OCI-LY3 (cell line): ENCODE data around the gene PARP4.
"Not testable (repeated sequence)": the region's sequence is repeated elsewhere in the genome, so short reads cannot be mapped to it uniquely, and the experiment has no call there.

Experiments
- EZH2phosphoT487 ChIP-seq: fragments of 200-600 bp; shearing (Covaris generic); IDR thresholded peaks from 2 replicates; pipeline ENCODE4 v1.6.1; 2018; ENCODE audit warnings: antibody characterized with exemption, mixed run types, low read depth
- TF ChIP-seq, protein P1 (sequence below): fragments of 200-600, 300-600 bp; sonication (generic); IDR thresholded peaks from 2 replicates; pipeline ENCODE4 v1.5.1; 2014; ENCODE audit warnings: antibody characterized with exemption, low read length, low read depth

DNA sequence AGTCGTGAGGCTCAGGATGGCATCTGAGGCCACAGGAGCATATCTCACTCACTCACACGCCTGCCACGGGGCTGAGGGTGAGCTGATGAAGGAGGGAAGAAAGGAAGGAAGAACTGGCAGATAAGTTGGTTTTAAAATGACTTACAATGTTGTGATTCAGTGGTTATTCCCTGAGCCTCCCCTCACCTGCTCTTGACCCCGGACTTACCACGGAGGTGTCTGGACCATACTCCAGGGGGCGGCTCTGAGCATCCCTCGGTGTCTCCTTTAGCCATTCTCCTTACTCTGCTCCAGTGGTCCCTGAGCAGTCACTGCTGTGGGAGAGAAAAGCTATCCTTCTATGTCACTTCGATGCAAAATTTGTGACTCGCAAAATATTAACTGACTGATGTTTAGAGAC is 141.3 kb downstream of the PARP4 start:
- TF ChIP-seq, protein P1, sequence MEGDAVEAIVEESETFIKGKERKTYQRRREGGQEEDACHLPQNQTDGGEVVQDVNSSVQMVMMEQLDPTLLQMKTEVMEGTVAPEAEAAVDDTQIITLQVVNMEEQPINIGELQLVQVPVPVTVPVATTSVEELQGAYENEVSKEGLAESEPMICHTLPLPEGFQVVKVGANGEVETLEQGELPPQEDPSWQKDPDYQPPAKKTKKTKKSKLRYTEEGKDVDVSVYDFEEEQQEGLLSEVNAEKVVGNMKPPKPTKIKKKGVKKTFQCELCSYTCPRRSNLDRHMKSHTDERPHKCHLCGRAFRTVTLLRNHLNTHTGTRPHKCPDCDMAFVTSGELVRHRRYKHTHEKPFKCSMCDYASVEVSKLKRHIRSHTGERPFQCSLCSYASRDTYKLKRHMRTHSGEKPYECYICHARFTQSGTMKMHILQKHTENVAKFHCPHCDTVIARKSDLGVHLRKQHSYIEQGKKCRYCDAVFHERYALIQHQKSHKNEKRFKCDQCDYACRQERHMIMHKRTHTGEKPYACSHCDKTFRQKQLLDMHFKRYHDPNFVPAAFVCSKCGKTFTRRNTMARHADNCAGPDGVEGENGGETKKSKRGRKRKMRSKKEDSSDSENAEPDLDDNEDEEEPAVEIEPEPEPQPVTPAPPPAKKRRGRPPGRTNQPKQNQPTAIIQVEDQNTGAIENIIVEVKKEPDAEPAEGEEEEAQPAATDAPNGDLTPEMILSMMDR = not testable (repeated sequence)
- not testable (repeated sequence) for TF ChIP-seq EZH2phosphoT487
